ENCODE measurements around the gene ZNF441.
A peak's percentile ranks its signal among the peaks of the same experiment; 100 is the strongest.
"Not testable (repeated sequence)": the region's sequence is repeated elsewhere in the genome, so short reads cannot be mapped to it uniquely, and the experiment has no call there.

ZNF441 gene

GRCh38 chr19:11781295-11782057, 14.7 kb downstream of the ZNF441 start:
- DNase-seq, result no peak

- no peak for DNase-seq
Measured at GRCh38 chr19:11783767-11784166, 17.0 kb downstream of the ZNF441 start.

GRCh38 chr19:11784356-11784755, 17.6 kb downstream of the ZNF441 start:
- no peak for DNase-seq

GRCh38 chr19:11787536-11787935, 20.7 kb downstream of the ZNF441 start:
- DNase-seq, result no peak

- DNase-seq, result no peak
Measured at GRCh38 chr19:11792942-11793341, 26.1 kb downstream of the ZNF441 start.

- peak; percentile 94 for DNase-seq
Measured at GRCh38 chr19:11797491-11797890, 30.7 kb downstream of the ZNF441 start.

GRCh38 chr19:11798391-11799330, 31.9 kb downstream of the ZNF441 start, which contains the start of gene ZNF491:
TSS of gene ZNF491 (plus strand) at chr19:11798523. CDS start at chr19:11805954, 7,431 bp downstream.
- DNase-seq, result peak; percentile 94

GRCh38 chr19:11806354-11807098, 39.7 kb downstream of the ZNF441 start:
- no peak for DNase-seq

- no peak for DNase-seq
Measured at GRCh38 chr19:11807099-11807380, 40.2 kb downstream of the ZNF441 start.

GRCh38 chr19:11813703-11814028, 46.9 kb downstream of the ZNF441 start:
- no peak for DNase-seq

GRCh38 chr19:11814029-11814699, 47.4 kb downstream of the ZNF441 start, which contains the start of gene ZNF440:
TSS of gene ZNF440 (plus strand) at chr19:11814273. CDS start at chr19:11814448, 175 bp downstream.
- DNase-seq, result peak; percentile 92

- DNase-seq, result peak; percentile 14
Measured at GRCh38 chr19:11814700-11815035, 47.9 kb downstream of the ZNF441 start.

GRCh38 chr19:11821474-11822109, 54.8 kb downstream of the ZNF441 start:
- DNase-seq, result no peak

GRCh38 chr19:11828957-11829876, 62.4 kb downstream of the ZNF441 start:
- DNase-seq, result not testable (repeated sequence)

- no peak for DNase-seq
Measured at GRCh38 chr19:11832253-11832912, 65.6 kb downstream of the ZNF441 start.

GRCh38 chr19:11833541-11833940, 66.7 kb downstream of the ZNF441 start:
- no peak for DNase-seq

All from NCI-H1092 treated with DMSO at 0.1 percent for 48 hours (cell line).